IMR-90 (cell line): ENCODE measurements around the gene CRYBA2. TPM values are rescaled to one million over a fixed set of nuclear protein-coding genes. Genes with fewer than 3 reads are reported as not detected.

Experiments
- ATAC-seq: fragments of 200-7000 bp; cut with Tn5 transposase; 2 replicates; pipeline ENCODE4 v1.9.1; 2020; ENCODE audit warnings: low read depth, mild to moderate bottlenecking, moderate library complexity
- BruUV-seq: library from RNA; stranded (reverse); fragments of 400-500 nt; replicated peaks from 2 replicates; lab custom pipeline; 2021; lab: Mats Ljungman, UMichigan
- CTCF ChIA-PET: fragments of 300-600 bp; formaldehyde crosslinking; extraction: SDS; loops from one replicate; lab custom pipeline; 2021; ENCODE audit warnings: antibody characterized with exemption; lab: Yijun Ruan, JAX
- POLR2A ChIA-PET: fragments of 300-600 bp; sonication (Branson Sonifier 250); formaldehyde crosslinking; loops from one replicate; lab custom pipeline; 2022; ENCODE audit warnings: antibody characterized with exemption; ENCODE audit not compliant: unreplicated experiment; lab: Charles Lee
- DNase-seq: peaks from one replicate; pipeline ENCODE4 v3.0.0; 2013
- H2AFZ ChIP-seq: replicated peaks from 2 replicates; pipeline ENCODE3; 2013; ENCODE audit warnings: low read length, mild to moderate bottlenecking; ENCODE audit not compliant: poor library complexity
- H2AK5ac ChIP-seq: 2 replicates; pipeline ENCODE4 v1.6.1; 2013; ENCODE audit warnings: low read depth, low read length, inconsistent platforms
- H2AK9ac ChIP-seq: replicated peaks from 2 replicates; pipeline ENCODE3; 2013; ENCODE audit warnings: mild to moderate bottlenecking, low read depth, low read length, moderate library complexity; ENCODE audit not compliant: poor library complexity
- H2BK120ac ChIP-seq: 2 replicates; pipeline ENCODE4 v1.6.1; 2013; ENCODE audit warnings: low read depth, low read length, inconsistent platforms
- H2BK15ac ChIP-seq: 3 replicates; pipeline ENCODE4 v1.6.1; 2013; ENCODE audit warnings: low read depth, low read length, inconsistent platforms
- H2BK20ac ChIP-seq: 2 replicates; pipeline ENCODE4 v1.6.1; 2013; ENCODE audit warnings: low read depth, mild to moderate bottlenecking, inconsistent platforms, low read length, moderate library complexity
- H2BK5ac ChIP-seq: 2 replicates; pipeline ENCODE4 v1.6.1; 2013; ENCODE audit warnings: mild to moderate bottlenecking, low read depth, low read length, inconsistent platforms; ENCODE audit not compliant: poor library complexity, severe bottlenecking
- H3K14ac ChIP-seq: replicated peaks from 2 replicates; pipeline ENCODE4 v1.6.1; 2013; ENCODE audit warnings: low read depth, low read length, inconsistent platforms
- H3K18ac ChIP-seq: 2 replicates; pipeline ENCODE4 v1.6.1; 2013; ENCODE audit warnings: low read depth, low read length, control low read depth
- H3K23ac ChIP-seq: 2 replicates; pipeline ENCODE4 v1.6.1; 2013; ENCODE audit warnings: low read depth, low read length, inconsistent platforms
- H3K27ac ChIP-seq: 2 replicates; pipeline ENCODE4 v1.5.1; 2013; ENCODE audit warnings: mild to moderate bottlenecking, control low read depth, low read length; ENCODE audit not compliant: insufficient read depth
- H3K27me3 ChIP-seq: 2 replicates; pipeline ENCODE4 v1.6.1; 2013; ENCODE audit warnings: low read length; ENCODE audit not compliant: control insufficient read depth, insufficient read depth
- H3K36me3 ChIP-seq: 2 replicates; pipeline ENCODE4 v1.6.1; 2013; ENCODE audit warnings: low read length, mixed read lengths; ENCODE audit not compliant: control insufficient read depth, insufficient read depth
- H3K4ac ChIP-seq: 2 replicates; pipeline ENCODE4 v1.6.1; 2013; ENCODE audit warnings: low read depth, low read length, inconsistent platforms
- H3K4me1 ChIP-seq: 2 replicates; pipeline ENCODE4 v1.6.1; 2013; ENCODE audit warnings: low read length, mixed read lengths; ENCODE audit not compliant: control insufficient read depth, insufficient read depth
- H3K4me2 ChIP-seq: 2 replicates; pipeline ENCODE4 v1.6.1; 2013; ENCODE audit warnings: low read depth, mild to moderate bottlenecking, control low read depth, low read length, moderate library complexity
- H3K4me3 ChIP-seq: 2 replicates; pipeline ENCODE4 v1.5.1; 2013; ENCODE audit warnings: low read depth, mild to moderate bottlenecking, control low read depth, low read length, moderate library complexity; ENCODE audit not compliant: insufficient read depth
- H3K56ac ChIP-seq: 2 replicates; pipeline ENCODE4 v1.6.1; 2013; ENCODE audit warnings: low read length, inconsistent platforms; ENCODE audit not compliant: insufficient read depth; ENCODE audit errors: extremely low read depth
- H3K79me1 ChIP-seq, 2 experiments: 2 replicates each; pipeline ENCODE4 v1.6.1; 2013; ENCODE audit warnings: low read length in 2 of 2, inconsistent platforms in 1 of 2, low read depth in 1 of 2
- H3K9ac ChIP-seq: 2 replicates; pipeline ENCODE4 v1.6.1; 2013; ENCODE audit warnings: low read depth, low read length, control low read depth
- H3K9me1 ChIP-seq: 2 replicates; pipeline ENCODE4 v1.6.1; 2013; ENCODE audit warnings: low read length, inconsistent platforms; ENCODE audit not compliant: insufficient read depth
- H3K9me3 ChIP-seq: 2 replicates; pipeline ENCODE4 v1.6.1; 2013; ENCODE audit warnings: low read length; ENCODE audit not compliant: control insufficient read depth, insufficient read depth
- H4K20me1 ChIP-seq: 2 replicates; pipeline ENCODE4 v1.6.1; 2013; ENCODE audit warnings: low read length, inconsistent platforms; ENCODE audit not compliant: insufficient read depth
- H4K5ac ChIP-seq: 2 replicates; pipeline ENCODE4 v1.6.1; 2013; ENCODE audit warnings: mild to moderate bottlenecking, low read depth, low read length, control low read depth
- H4K8ac ChIP-seq, 2 experiments: 2 replicates each; pipeline ENCODE4 v1.6.1; 2013; ENCODE audit warnings: low read depth in 2 of 2, low read length in 2 of 2, control low read depth in 1 of 2, inconsistent platforms in 1 of 2
- H4K91ac ChIP-seq: 2 replicates; pipeline ENCODE4 v1.6.1; 2013; ENCODE audit warnings: low read depth, low read length, inconsistent platforms; ENCODE audit not compliant: insufficient read depth
- FOS ChIP-seq: fragments of 150-350 bp; IDR thresholded peaks from 2 replicates; pipeline ENCODE4 v1.6.1; 2016; ENCODE audit warnings: low read depth, low read length
- MAZ ChIP-seq: IDR thresholded peaks from 2 replicates; pipeline ENCODE4 v1.6.1; 2012; ENCODE audit warnings: low read depth, mild to moderate bottlenecking, low read length, improper control_type of control experiment, moderate library complexity, borderline replicate concordance
- RAD21 ChIP-seq: IDR thresholded peaks from 2 replicates; pipeline ENCODE4 v1.6.1; 2012; ENCODE audit warnings: low read length, improper control_type of control experiment
- RCOR1 ChIP-seq: IDR thresholded peaks from 2 replicates; pipeline ENCODE4 v1.6.1; 2012; ENCODE audit warnings: mild to moderate bottlenecking, low read length, improper control_type of control experiment; ENCODE audit not compliant: insufficient replicate concordance
- SMC3 ChIP-seq: fragments of 150-350 bp; IDR thresholded peaks from 2 replicates; pipeline ENCODE4 v1.6.1; 2016; ENCODE audit warnings: low read depth, mild to moderate bottlenecking, antibody characterized with exemption, low read length, moderate library complexity
- WGBS, 2 experiments: methylation state at CpG; one replicate each; pipeline versions ENCODE4 v1.1.5 to v1.1.7; 2013; ENCODE audit warnings: missing lambda C conversion rate in 2 of 2; ENCODE audit not compliant: insufficient read length in 1 of 2; ENCODE audit errors: extremely low coverage in 2 of 2; 5-methylcytosine and 5-hydroxymethylcytosine counted together
- dilution Hi-C: fragments of 300-500 bp; cut with HindIII; formaldehyde crosslinking; loops from one replicate; pipeline ENCODE4 v1.14.3; 2018; ENCODE audit warnings: low sequenced_read_pairs; ENCODE audit not compliant: unreplicated experiment
- in situ Hi-C: fragments of 300-500 bp; cut with MboI; formaldehyde crosslinking; loops from 3 replicates; pipeline ENCODE4 v1.14.3; 2019; ENCODE audit warnings: low sequenced_read_pairs, inconsistent platforms, mixed read lengths
- intact Hi-C: fragments of 100-400 bp; cut with micrococcal nuclease; formaldehyde crosslinking; loops from 2 replicates; pipeline ENCODE4 v1.10.0; 2022
- polyA plus RNA-seq, 3 experiments: library from polyadenylated mRNA; depleted of rRNA; stranded (reverse); fragments of >200 nt; gene quantifications; 2 replicates each; pipeline ENCODE4 v1.2.3, GENCODE V29; 2012; ENCODE audit warnings: low replicate concordance in 1 of 3
- total RNA-seq: library from RNA; depleted of rRNA; stranded (reverse); fragments of >200 nt; gene quantifications from 2 replicates; pipeline ENCODE4 v1.2.3, GENCODE V29; 2012
- TF ChIP-seq, protein P1 (sequence below): conservative IDR thresholded peaks from 2 replicates; pipeline ENCODE4 v1.5.1; 2012; ENCODE audit warnings: mild to moderate bottlenecking, low read depth, low read length, improper control_type of control experiment

Gene CRYBA2
- total and polyA plus RNA-seq, 2 of the 4 experiments (the other 2 are of a cell fraction): not detected

DNA sequence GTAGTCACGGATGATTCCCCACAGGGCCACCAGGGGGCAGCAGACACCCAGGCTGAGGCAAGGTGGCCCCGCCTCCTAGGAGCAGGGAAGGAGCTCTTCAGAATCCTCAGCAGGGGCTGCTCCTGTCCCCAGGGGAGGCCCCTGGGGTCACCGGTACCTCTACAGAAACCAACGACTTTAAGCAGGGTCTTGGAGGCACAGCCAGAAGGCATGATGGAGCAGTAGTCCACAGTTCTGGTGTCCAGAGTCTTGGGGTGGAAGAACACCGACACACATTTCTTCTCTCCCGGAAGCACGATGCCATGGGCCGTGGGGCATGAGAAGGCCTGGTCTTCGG, 36.6 kb upstream of the CRYBA2 start:
- TF ChIP-seq SMC3 (peak; percentile 93), MAZ (peak; percentile 83; the same call in 1 of the 2 replicates), RCOR1 (no peak), FOS (no peak), RAD21 (peak; percentile 87)
- TF ChIP-seq, protein P1, sequence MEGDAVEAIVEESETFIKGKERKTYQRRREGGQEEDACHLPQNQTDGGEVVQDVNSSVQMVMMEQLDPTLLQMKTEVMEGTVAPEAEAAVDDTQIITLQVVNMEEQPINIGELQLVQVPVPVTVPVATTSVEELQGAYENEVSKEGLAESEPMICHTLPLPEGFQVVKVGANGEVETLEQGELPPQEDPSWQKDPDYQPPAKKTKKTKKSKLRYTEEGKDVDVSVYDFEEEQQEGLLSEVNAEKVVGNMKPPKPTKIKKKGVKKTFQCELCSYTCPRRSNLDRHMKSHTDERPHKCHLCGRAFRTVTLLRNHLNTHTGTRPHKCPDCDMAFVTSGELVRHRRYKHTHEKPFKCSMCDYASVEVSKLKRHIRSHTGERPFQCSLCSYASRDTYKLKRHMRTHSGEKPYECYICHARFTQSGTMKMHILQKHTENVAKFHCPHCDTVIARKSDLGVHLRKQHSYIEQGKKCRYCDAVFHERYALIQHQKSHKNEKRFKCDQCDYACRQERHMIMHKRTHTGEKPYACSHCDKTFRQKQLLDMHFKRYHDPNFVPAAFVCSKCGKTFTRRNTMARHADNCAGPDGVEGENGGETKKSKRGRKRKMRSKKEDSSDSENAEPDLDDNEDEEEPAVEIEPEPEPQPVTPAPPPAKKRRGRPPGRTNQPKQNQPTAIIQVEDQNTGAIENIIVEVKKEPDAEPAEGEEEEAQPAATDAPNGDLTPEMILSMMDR: peak; percentile 91
- no peak overlapping the region for H3K4ac ChIP-seq
- H2BK120ac ChIP-seq: no peak overlapping the region
- no peak overlapping the region for H3K18ac ChIP-seq
- no peaks in the 10 kb centered on the region for H3K36me3 ChIP-seq
- 0 out of 2 replicates have a peak, but pooled peaks cover 8% of the 10 kb centered on the region for H4K20me1 ChIP-seq
- ChIA-PET CTCF (interaction anchor here (0.5 to 1.7 kb wide), 21 partner anchors 9 to 348 kb away, joined by 3 to 17 read pairs (median 4); partner anchors contain the start of gene CFAP65), POLR2A (interaction anchor here (0.5 kb wide), 1 partner anchor 45 kb away, joined by 3 read pairs; no protein-coding TSS in a partner anchor)
- H3K4me3 ChIP-seq: no peak overlapping the region
- H3K56ac ChIP-seq: no peak overlapping the region
- no peaks in the 10 kb centered on the region for H3K79me1 ChIP-seq
- dilution Hi-C loops (no loop called here), in situ Hi-C loops (loop anchor here (5.0 kb wide), 1 partner anchor 123 kb away; no protein-coding TSS in a partner anchor), intact Hi-C loops (loop anchor here (1.0 kb wide), 3 partner anchors 33 to 126 kb away; no protein-coding TSS in a partner anchor)
- no peak overlapping the region for H4K91ac ChIP-seq
- H3K27me3 ChIP-seq: peaks cover 48% of the 10 kb centered on the region
- H3K9ac ChIP-seq: no peak overlapping the region
- H3K27ac ChIP-seq: no peak overlapping the region
- no peak overlapping the region for H2BK20ac ChIP-seq
- H4K5ac ChIP-seq: no peak overlapping the region
- H3K23ac ChIP-seq: no peak overlapping the region
- H3K4me2 ChIP-seq: no peak overlapping the region
- H2AK9ac ChIP-seq: peak overlapping the region; percentile 84
- BruUV-seq: no TSS peak
- DNase-seq (peak; percentile 63), ATAC-seq (peak; percentile 100)
- H4K8ac ChIP-seq: no peak overlapping the region
- H2AFZ ChIP-seq: peak overlapping the region; percentile 69
- no peak overlapping the region for H3K14ac ChIP-seq
- WGBS, 2 experiments: 30% methylated on average over 2 of the region's 9 CpGs; no CpG with 5 or more reads in 1 of the 2 experiments
- H3K9me1 ChIP-seq: no peaks in the 10 kb centered on the region
- H2BK15ac ChIP-seq: no peak overlapping the region
- no peaks in the 10 kb centered on the region for H3K9me3 ChIP-seq
- H3K4me1 ChIP-seq: no peaks in the 10 kb centered on the region
- no peak overlapping the region for H2BK5ac ChIP-seq
- no peak overlapping the region for H2AK5ac ChIP-seq
